Naive thymus-derived CD4-positive, alpha-beta T cell (primary cell): ENCODE results near the gene RAD51B. TPM values are rescaled to one million over a fixed set of nuclear protein-coding genes. Genes with fewer than 3 reads are reported as not detected.

Experiments used
- ATAC-seq: fragments of 150-1000 bp; cut with Tn5 transposase; 2 replicates; pipeline ENCODE4 v1.10.0; 2021; ENCODE audit warnings: mild to moderate bottlenecking, moderate library complexity
- CTCF ChIA-PET: fragments of 350-600 bp; sonication (Branson Sonifier 250); formaldehyde crosslinking; loops from one replicate; lab custom pipeline; 2021; ENCODE audit warnings: antibody characterized with exemption; lab: Charles Lee
- POLR2A ChIA-PET: fragments of 350-600 bp; sonication (Branson Sonifier 250); formaldehyde crosslinking; loops from one replicate; lab custom pipeline; 2021; ENCODE audit warnings: antibody characterized with exemption, inconsistent platforms; lab: Charles Lee
- DNase-seq, 9 donors: peaks; one replicate each; pipeline versions ENCODE4 v3.0.0 to v3.0.0-alpha.2; 2020 to 2022; ENCODE audit warnings: mixed read lengths in 1 of 9
- H3K27ac ChIP-seq: one replicate; pipeline ENCODE4 v1.7.0; 2013; ENCODE audit warnings: mild to moderate bottlenecking, low read depth, low read length, moderate library complexity
- H3K27me3 ChIP-seq, 2 donors: one replicate each; pipeline ENCODE4 v1.7.0; 2013; ENCODE audit warnings: low read length in 2 of 2, mild to moderate bottlenecking in 2 of 2, moderate library complexity in 2 of 2; ENCODE audit not compliant: control insufficient read depth in 2 of 2, insufficient read depth in 2 of 2
- H3K36me3 ChIP-seq, 3 experiments: 1 replicate in 2 of 3; 2 replicates in 1 of 3; pipeline ENCODE4 v1.7.0; 2013; ENCODE audit warnings: low read length in 3 of 3, mild to moderate bottlenecking in 3 of 3, moderate library complexity in 1 of 3; ENCODE audit not compliant: insufficient read depth in 3 of 3, control insufficient read depth in 2 of 3
- H3K4me1 ChIP-seq, 2 donors: one replicate each; pipeline ENCODE4 v1.7.0; 2013; ENCODE audit warnings: low read length in 2 of 2, mild to moderate bottlenecking in 2 of 2, moderate library complexity in 1 of 2; ENCODE audit not compliant: control insufficient read depth in 2 of 2, insufficient read depth in 2 of 2
- H3K4me3 ChIP-seq: 2 replicates; pipeline ENCODE4 v1.7.0; 2013; ENCODE audit warnings: mild to moderate bottlenecking, low read length
- H3K9me3 ChIP-seq, 3 experiments: 1 replicate in 2 of 3; 2 replicates in 1 of 3; pipeline ENCODE4 v1.7.0; 2013; ENCODE audit warnings: low read length in 3 of 3; ENCODE audit not compliant: control insufficient read depth in 2 of 3
- H3K27ac Mint-ChIP-seq, 9 donors: one replicate each; pipeline ENCODE4 v1.8.0; 2020 to 2022; ENCODE audit warnings: mixed read lengths in 9 of 9, mild to moderate bottlenecking in 8 of 9, moderate library complexity in 5 of 9, inconsistent platforms in 2 of 9
- H3K27me3 Mint-ChIP-seq, 5 donors: one replicate each; pipeline ENCODE4 v1.8.0; 2021 to 2022; ENCODE audit warnings: mixed read lengths in 5 of 5, mild to moderate bottlenecking in 1 of 5
- H3K36me3 Mint-ChIP-seq, 5 donors: one replicate each; pipeline ENCODE4 v1.8.0; 2020 to 2022; ENCODE audit warnings: mixed read lengths in 5 of 5, mild to moderate bottlenecking in 3 of 5, inconsistent platforms in 1 of 5
- H3K4me1 Mint-ChIP-seq, 7 donors: one replicate each; pipeline ENCODE4 v1.8.0; 2020 to 2022; ENCODE audit warnings: mixed read lengths in 7 of 7, mild to moderate bottlenecking in 3 of 7, inconsistent platforms in 1 of 7
- H3K4me3 Mint-ChIP-seq, 10 donors: one replicate each; pipeline ENCODE4 v1.8.0; 2020 to 2022; ENCODE audit warnings: mild to moderate bottlenecking in 10 of 10, mixed read lengths in 10 of 10, moderate library complexity in 6 of 10, inconsistent platforms in 2 of 10
- H3K9me3 Mint-ChIP-seq, 11 donors: one replicate each; pipeline ENCODE4 v1.8.0; 2020 to 2022; ENCODE audit warnings: mixed read lengths in 11 of 11, mild to moderate bottlenecking in 4 of 11, inconsistent platforms in 1 of 11, moderate library complexity in 1 of 11
- intact Hi-C, 2 donors: fragments of 100-400 bp; cut with micrococcal nuclease; formaldehyde crosslinking; loops; one replicate each; pipeline ENCODE4 v1.15.1; 2023
- polyA plus RNA-seq, 2 donors: library from polyadenylated mRNA; unstranded; fragments of 300-500 nt; fragmentation: Illumina TruSeq; gene quantifications; one replicate each; pipeline ENCODE4 v1.2.3, GENCODE V29; 2021
- total RNA-seq, 6 experiments: library from RNA in 5 of 6; stranded (reverse) in 5 of 6; gene quantifications; 1 replicate in 5 of 6; 2 replicates in 1 of 6; pipeline ENCODE4 v1.2.3 and lab custom pipeline; 2021 to 2026

Gene RAD51B
- total and polyA plus RNA-seq, 7 experiments from 2014 or later, result 15.0 to 42.2 (median 28.8) TPM

- H3K9me3 Mint-ChIP-seq, result peaks cover 0 to 12% (median 5%) of the 10 kb centered on the region in 11 donors
- no peak for DNase-seq
- H3K4me1 ChIP-seq, result peaks cover 0 to 5% of the 10 kb centered on the region in 2 donors
- H3K36me3 ChIP-seq, result no peaks in the 10 kb centered on the region
- peaks cover 0 to 7% (median 5%) of the 10 kb centered on the region in 5 donors for H3K36me3 Mint-ChIP-seq
- H3K27ac Mint-ChIP-seq, result no peak overlapping the region
- H3K4me3 ChIP-seq, result no peak overlapping the region
- peaks cover 0 to 4% (median 0%) of the 10 kb centered on the region in 3 experiments for H3K9me3 ChIP-seq
- ChIA-PET POLR2A (no interaction called here), CTCF (interaction anchor here (0.6 kb wide), 1 partner anchor 156 kb away, joined by 3 read pairs; no protein-coding TSS in a partner anchor)
- H3K27ac ChIP-seq, result no peak overlapping the region
- no peaks in the 10 kb centered on the region for H3K27me3 ChIP-seq
- H3K4me1 Mint-ChIP-seq, result peaks cover 8 to 21% (median 18%) of the 10 kb centered on the region in 7 donors
- H3K27me3 Mint-ChIP-seq, result no peaks in the 10 kb centered on the region
- no peak for ATAC-seq
- H3K4me3 Mint-ChIP-seq, result no peak overlapping the region
- intact Hi-C loops, result no loop called here
Observed at GRCh38 chr14:68604361-68604730, 784.8 kb downstream of the RAD51B start.

- Mint-ChIP-seq H3K4me1 (peaks cover 8 to 21% (median 18%) of the 10 kb centered on the region in 7 donors), H3K4me3 (no peak overlapping the region), H3K36me3 (peaks cover 0 to 7% (median 5%) of the 10 kb centered on the region in 5 donors), H3K27me3 (no peaks in the 10 kb centered on the region), H3K27ac (no peak overlapping the region), H3K9me3 (peaks cover 0 to 12% (median 5%) of the 10 kb centered on the region in 11 donors)
- H3K27me3 ChIP-seq, result no peaks in the 10 kb centered on the region
- DNase-seq (no peak), ATAC-seq (no peak)
- no peak overlapping the region for H3K27ac ChIP-seq
- no peaks in the 10 kb centered on the region for H3K36me3 ChIP-seq
- H3K9me3 ChIP-seq, result peaks cover 0 to 4% (median 0%) of the 10 kb centered on the region in 3 experiments
- H3K4me1 ChIP-seq, result peaks cover 0 to 5% of the 10 kb centered on the region in 2 donors
- intact Hi-C loops, result no loop called here
- H3K4me3 ChIP-seq, result no peak overlapping the region
- CTCF ChIA-PET, result interaction anchor here (0.6 kb wide), 1 partner anchor 156 kb away, joined by 3 read pairs; no protein-coding TSS in a partner anchor
- POLR2A ChIA-PET, result no interaction called here
Observed at GRCh38 chr14:68604822-68605221, 785.2 kb downstream of the RAD51B start.

- H3K4me3 ChIP-seq, result no peak overlapping the region
- POLR2A ChIA-PET, result no interaction called here
- Mint-ChIP-seq H3K4me1 (peaks cover 8 to 21% (median 18%) of the 10 kb centered on the region in 7 donors), H3K4me3 (no peak overlapping the region), H3K9me3 (peaks cover 0 to 12% (median 5%) of the 10 kb centered on the region in 11 donors), H3K27me3 (no peaks in the 10 kb centered on the region), H3K36me3 (peaks cover 0 to 7% (median 5%) of the 10 kb centered on the region in 5 donors), H3K27ac (peak overlapping the region in 1 of 9 donors; percentile 26)
- H3K4me1 ChIP-seq, result peaks cover 0 to 5% of the 10 kb centered on the region in 2 donors
- no peaks in the 10 kb centered on the region for H3K36me3 ChIP-seq
- ATAC-seq, result no peak
- DNase-seq, result no peak
- no peak overlapping the region for H3K27ac ChIP-seq
- CTCF ChIA-PET, result no interaction called here
- intact Hi-C loops, result no loop called here
- H3K27me3 ChIP-seq, result no peaks in the 10 kb centered on the region
- H3K9me3 ChIP-seq, result peaks cover 0 to 4% (median 0%) of the 10 kb centered on the region in 3 experiments
Observed at GRCh38 chr14:68606176-68606575, 786.6 kb downstream of the RAD51B start.

- intact Hi-C loops, result no loop called here
- ATAC-seq (no peak), DNase-seq (no peak)
- H3K27me3 ChIP-seq, result no peaks in the 10 kb centered on the region
- H3K27ac Mint-ChIP-seq, result peak overlapping the region in 4 of 9 donors; percentile 26 to 83 (median 77)
- peak overlapping the region in 2 of 10 donors; percentile 55 to 66 for H3K4me3 Mint-ChIP-seq
- CTCF ChIA-PET, result no interaction called here
- H3K9me3 Mint-ChIP-seq, result peaks cover 0 to 12% (median 5%) of the 10 kb centered on the region in 11 donors
- POLR2A ChIA-PET, result interaction anchor here (0.6 kb wide), 1 partner anchor 203 kb away, joined by 3 read pairs; no protein-coding TSS in a partner anchor
- H3K36me3 Mint-ChIP-seq, result peaks cover 0 to 7% (median 5%) of the 10 kb centered on the region in 5 donors
- H3K4me3 ChIP-seq, result no peak overlapping the region
- peaks cover 0 to 5% of the 10 kb centered on the region in 2 donors for H3K4me1 ChIP-seq
- no peaks in the 10 kb centered on the region for H3K27me3 Mint-ChIP-seq
- no peaks in the 10 kb centered on the region for H3K36me3 ChIP-seq
- peaks cover 8 to 19% (median 18%) of the 10 kb centered on the region in 7 donors for H3K4me1 Mint-ChIP-seq
- H3K27ac ChIP-seq, result no peak overlapping the region
- H3K9me3 ChIP-seq, result peaks cover 0 to 4% (median 0%) of the 10 kb centered on the region in 3 experiments
Observed at GRCh38 chr14:68606644-68607043, 787.1 kb downstream of the RAD51B start.

GRCh38 chr14:68607081-68607866 is 787.7 kb downstream of the RAD51B start:
- CTCF ChIA-PET, result no interaction called here
- H3K9me3 Mint-ChIP-seq, result peaks cover 0 to 12% (median 5%) of the 10 kb centered on the region in 11 donors
- H3K27ac ChIP-seq, result no peak overlapping the region
- H3K36me3 Mint-ChIP-seq, result peaks cover 0 to 7% (median 5%) of the 10 kb centered on the region in 5 donors
- POLR2A ChIA-PET, result interaction anchor here (0.5 to 0.6 kb wide), 2 partner anchors 76 to 202 kb away, joined by 3 to 5 read pairs; no protein-coding TSS in a partner anchor
- peak overlapping the region; percentile 10 to 67 (median 40) for H3K4me3 Mint-ChIP-seq
- H3K27me3 Mint-ChIP-seq, result no peaks in the 10 kb centered on the region
- no peaks in the 10 kb centered on the region for H3K27me3 ChIP-seq
- H3K4me1 ChIP-seq, result peaks cover 0 to 5% of the 10 kb centered on the region in 2 donors
- H3K27ac Mint-ChIP-seq, result peak overlapping the region in 8 of 9 donors; percentile 7 to 87 (median 72)
- ATAC-seq (no peak), DNase-seq (no peak)
- H3K4me1 Mint-ChIP-seq, result peaks cover 7 to 19% (median 17%) of the 10 kb centered on the region in 7 donors
- H3K4me3 ChIP-seq, result no peak overlapping the region
- no peaks in the 10 kb centered on the region for H3K36me3 ChIP-seq
- intact Hi-C loops, result no loop called here
- peaks cover 0 to 4% (median 0%) of the 10 kb centered on the region in 3 experiments for H3K9me3 ChIP-seq

GRCh38 chr14:68607867-68608573 is 788.4 kb downstream of the RAD51B start:
- peaks cover 8 to 19% (median 17%) of the 10 kb centered on the region in 7 donors for H3K4me1 Mint-ChIP-seq
- POLR2A ChIA-PET, result interaction anchor here (0.5 kb wide), 1 partner anchor 75 kb away, joined by 5 read pairs; no protein-coding TSS in a partner anchor
- ATAC-seq, result peak; percentile 63
- H3K36me3 Mint-ChIP-seq, result peaks cover 0 to 11% (median 6%) of the 10 kb centered on the region in 5 donors
- no peak overlapping the region for H3K27ac ChIP-seq
- CTCF ChIA-PET, result no interaction called here
- H3K9me3 Mint-ChIP-seq, result peaks cover 0 to 17% (median 5%) of the 10 kb centered on the region in 11 donors
- H3K4me3 Mint-ChIP-seq, result peak overlapping the region in 7 of 10 donors; percentile 14 to 67 (median 42)
- peak overlapping the region in 7 of 9 donors; percentile 47 to 87 (median 76) for H3K27ac Mint-ChIP-seq
- intact Hi-C loops, result no loop called here
- H3K27me3 ChIP-seq, result no peaks in the 10 kb centered on the region
- no peaks in the 10 kb centered on the region for H3K27me3 Mint-ChIP-seq
- H3K4me3 ChIP-seq, result no peak overlapping the region
- peaks cover 0 to 4% (median 0%) of the 10 kb centered on the region in 3 experiments for H3K9me3 ChIP-seq
- H3K4me1 ChIP-seq, result peaks cover 0 to 5% of the 10 kb centered on the region in 2 donors
- DNase-seq, result no peak
- no peaks in the 10 kb centered on the region for H3K36me3 ChIP-seq
